ENCODE results near the gene FANCC.

Gene FANCC

DNA sequence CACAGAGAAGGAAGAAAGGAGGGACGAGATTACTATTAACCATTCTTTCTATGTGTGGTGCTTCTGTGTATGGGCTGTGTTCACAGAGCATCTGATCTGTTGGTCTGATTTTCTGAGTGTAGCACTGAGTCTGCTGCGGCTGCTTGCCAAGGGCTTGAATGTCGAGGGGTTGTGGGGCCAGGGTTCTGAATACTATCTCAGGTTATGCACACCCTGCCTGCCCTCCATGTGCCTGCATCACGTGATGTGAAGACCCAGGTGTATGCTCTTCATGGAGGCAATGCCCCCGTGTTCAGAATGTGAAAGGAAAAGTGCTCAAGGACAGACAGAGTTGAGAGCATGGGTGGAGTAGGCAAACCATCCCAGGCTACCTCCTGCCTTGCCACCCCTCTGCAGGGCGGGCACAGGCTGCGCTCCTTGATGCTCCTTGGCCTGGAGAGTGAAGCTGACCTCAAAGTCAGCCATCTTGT lies 254.9 kb downstream of the FANCC start:
- H3K4me3 ChIP-seq (ENCODE audit: low read depth in 1 of 2, low read length in 2 of 2) = peak overlapping the region in 1 of 2 donors; percentile 7
- H3K9me3 ChIP-seq (ENCODE audit: low read length) = no peaks in the 10 kb centered on the region
- H3K4me1 ChIP-seq (ENCODE audit: insufficient read depth, low read length) = peaks cover 96% of the 10 kb centered on the region
- peaks cover 39% of the 10 kb centered on the region for H3K36me3 ChIP-seq (ENCODE audit: insufficient read depth, low read length)
- H3K9ac ChIP-seq (ENCODE audit: low read length) = peak overlapping the region; percentile 24
- peak overlapping the region; percentile 61 for H3K27ac ChIP-seq (ENCODE audit: low read depth, low read length)
- no peaks in the 10 kb centered on the region for H3K27me3 ChIP-seq (ENCODE audit: control insufficient read depth in 1 of 2, insufficient read depth in 2 of 2, low read length in 2 of 2)

GRCh38 chr9:95061916-95062595 lies 255.5 kb downstream of the FANCC start:
- Histone ChIP-seq H3K36me3 (ENCODE audit: insufficient read depth, low read length) (peaks cover 42% of the 10 kb centered on the region), H3K9ac (ENCODE audit: low read length) (peak overlapping the region; percentile 24), H3K4me3 (ENCODE audit: low read depth in 1 of 2, low read length in 2 of 2) (peak overlapping the region in 1 of 2 donors; percentile 7), H3K27ac (ENCODE audit: low read depth, low read length) (peak overlapping the region; percentile 61), H3K4me1 (ENCODE audit: insufficient read depth, low read length) (peaks cover 98% of the 10 kb centered on the region), H3K9me3 (ENCODE audit: low read length) (no peaks in the 10 kb centered on the region), H3K27me3 (ENCODE audit: control insufficient read depth in 1 of 2, insufficient read depth in 2 of 2, low read length in 2 of 2) (no peaks in the 10 kb centered on the region)

GRCh38 chr9:95060916-95061315 lies 256.6 kb downstream of the FANCC start:
- Histone ChIP-seq H3K27ac (ENCODE audit: low read depth, low read length) (no peak overlapping the region), H3K36me3 (ENCODE audit: insufficient read depth, low read length) (peaks cover 35% of the 10 kb centered on the region), H3K4me3 (ENCODE audit: low read depth in 1 of 2, low read length in 2 of 2) (no peak overlapping the region), H3K27me3 (ENCODE audit: control insufficient read depth in 1 of 2, insufficient read depth in 2 of 2, low read length in 2 of 2) (no peaks in the 10 kb centered on the region), H3K9me3 (ENCODE audit: low read length) (no peaks in the 10 kb centered on the region), H3K9ac (ENCODE audit: low read length) (no peak overlapping the region), H3K4me1 (ENCODE audit: insufficient read depth, low read length) (peaks cover 98% of the 10 kb centered on the region)

DNA sequence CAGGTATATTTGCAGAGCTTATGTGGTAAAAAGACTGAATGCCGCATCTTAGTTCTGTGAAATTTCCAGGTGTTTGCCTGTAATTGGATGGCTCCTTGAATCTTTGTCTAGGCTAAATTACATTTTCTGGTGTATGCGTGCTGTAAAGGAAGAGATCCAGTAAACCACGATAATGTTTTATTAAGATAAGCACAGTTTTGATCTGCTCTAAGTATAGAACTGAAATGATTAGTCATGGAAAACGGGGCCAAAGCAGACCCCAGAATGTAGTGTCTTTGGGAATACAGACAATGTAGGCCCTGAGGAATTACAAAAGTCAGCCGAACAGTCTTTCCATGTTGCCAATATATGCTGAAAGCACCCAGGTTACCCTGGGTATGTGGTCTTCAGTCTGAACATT lies 257.3 kb downstream of the FANCC start:
- no peaks in the 10 kb centered on the region for H3K27me3 ChIP-seq (ENCODE audit: control insufficient read depth in 1 of 2, insufficient read depth in 2 of 2, low read length in 2 of 2)
- H3K9ac ChIP-seq (ENCODE audit: low read length) = peak overlapping the region; percentile 27
- no peak overlapping the region for H3K27ac ChIP-seq (ENCODE audit: low read depth, low read length)
- H3K4me1 ChIP-seq (ENCODE audit: insufficient read depth, low read length) = peaks cover 98% of the 10 kb centered on the region
- no peaks in the 10 kb centered on the region for H3K9me3 ChIP-seq (ENCODE audit: low read length)
- peaks cover 35% of the 10 kb centered on the region for H3K36me3 ChIP-seq (ENCODE audit: insufficient read depth, low read length)
- H3K4me3 ChIP-seq (ENCODE audit: low read depth in 1 of 2, low read length in 2 of 2) = no peak overlapping the region

DNA sequence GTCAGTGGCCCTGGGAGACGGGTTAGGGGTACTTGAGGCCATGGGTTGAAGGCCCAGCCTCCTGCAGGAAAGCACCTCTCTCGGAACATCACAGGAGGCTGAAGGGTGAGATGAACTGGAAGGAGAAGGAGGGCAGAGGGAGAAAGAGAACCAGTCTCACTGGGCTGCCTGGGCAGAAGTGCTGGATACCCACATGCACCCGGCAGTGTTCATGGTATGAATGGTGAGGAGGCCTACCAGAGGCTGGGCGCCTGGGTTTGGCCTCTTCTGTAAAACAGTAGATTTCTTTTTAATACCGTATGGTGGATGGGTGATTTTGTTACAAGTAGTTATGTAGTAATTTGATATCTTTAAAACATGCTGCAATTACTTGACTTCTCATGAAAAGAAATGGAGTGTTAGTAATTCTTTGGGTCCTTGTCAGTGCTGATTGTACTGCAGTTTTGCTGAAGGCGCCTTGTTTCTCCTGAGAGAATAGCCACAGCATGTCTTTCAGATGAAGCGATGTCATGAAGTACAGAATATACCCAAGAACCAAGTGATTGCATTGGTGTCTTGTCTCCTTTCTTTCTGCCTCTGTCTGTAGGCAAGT lies 258.6 kb downstream of the FANCC start:
- Histone ChIP-seq H3K9me3 (ENCODE audit: low read length) (no peaks in the 10 kb centered on the region), H3K27ac (ENCODE audit: low read depth, low read length) (peak overlapping the region; percentile 40), H3K9ac (ENCODE audit: low read length) (peak overlapping the region; percentile 25), H3K4me3 (ENCODE audit: low read depth in 1 of 2, low read length in 2 of 2) (peak overlapping the region in 1 of 2 donors; percentile 41), H3K36me3 (ENCODE audit: insufficient read depth, low read length) (peaks cover 35% of the 10 kb centered on the region), H3K4me1 (ENCODE audit: insufficient read depth, low read length) (peaks cover 99% of the 10 kb centered on the region), H3K27me3 (ENCODE audit: control insufficient read depth in 1 of 2, insufficient read depth in 2 of 2, low read length in 2 of 2) (no peaks in the 10 kb centered on the region)

DNA sequence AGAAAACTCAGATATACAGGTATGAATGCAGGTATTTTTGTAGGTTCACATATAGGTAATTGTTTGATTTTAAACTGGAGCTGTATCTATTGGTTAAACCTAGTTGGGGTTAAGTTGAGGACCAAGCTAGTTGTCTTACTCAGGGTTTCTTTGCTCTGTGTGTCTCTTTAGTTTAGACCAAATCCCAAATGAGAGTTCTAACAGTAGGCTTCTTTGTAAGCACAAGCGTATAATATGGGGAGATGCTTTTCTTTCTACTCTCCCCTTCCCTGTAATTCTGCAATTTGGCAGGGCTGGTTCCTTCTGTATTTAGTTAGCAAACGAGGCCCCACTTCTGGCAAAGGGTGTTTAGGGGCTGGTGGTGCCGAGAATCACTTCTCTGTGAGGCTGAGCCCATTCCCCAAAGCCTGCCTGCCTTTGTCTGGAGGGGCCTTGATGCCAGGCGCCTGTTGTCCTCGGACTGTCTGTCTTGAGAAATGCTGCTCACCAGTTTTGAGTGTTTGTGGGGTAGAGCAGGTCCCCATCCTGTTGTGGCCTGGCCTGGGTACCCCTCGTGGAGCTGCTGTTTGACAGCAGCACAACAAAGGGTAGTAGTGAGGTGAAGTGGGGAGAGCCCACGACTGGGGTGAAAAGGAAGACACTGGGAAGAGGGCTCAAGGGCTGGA lies 259.3 kb downstream of the FANCC start:
- Histone ChIP-seq H3K9ac (ENCODE audit: low read length) (peak overlapping the region; percentile 25), H3K27ac (ENCODE audit: low read depth, low read length) (peak overlapping the region; percentile 40), H3K36me3 (ENCODE audit: insufficient read depth, low read length) (peaks cover 29% of the 10 kb centered on the region), H3K9me3 (ENCODE audit: low read length) (no peaks in the 10 kb centered on the region), H3K27me3 (ENCODE audit: control insufficient read depth in 1 of 2, insufficient read depth in 2 of 2, low read length in 2 of 2) (no peaks in the 10 kb centered on the region), H3K4me3 (ENCODE audit: low read depth in 1 of 2, low read length in 2 of 2) (peak overlapping the region in 1 of 2 donors; percentile 52), H3K4me1 (ENCODE audit: insufficient read depth, low read length) (peaks cover 93% of the 10 kb centered on the region)

- peaks cover 85% of the 10 kb centered on the region for H3K4me1 ChIP-seq (ENCODE audit: insufficient read depth, low read length)
- peaks cover 18% of the 10 kb centered on the region for H3K36me3 ChIP-seq (ENCODE audit: insufficient read depth, low read length)
- H3K9ac ChIP-seq (ENCODE audit: low read length) = peak overlapping the region; percentile 25
- peak overlapping the region; percentile 79 for H3K27ac ChIP-seq (ENCODE audit: low read depth, low read length)
- peak overlapping the region; percentile 36 to 52 for H3K4me3 ChIP-seq (ENCODE audit: low read depth in 1 of 2, low read length in 2 of 2)
- no peaks in the 10 kb centered on the region for H3K9me3 ChIP-seq (ENCODE audit: low read length)
- H3K27me3 ChIP-seq (ENCODE audit: control insufficient read depth in 1 of 2, insufficient read depth in 2 of 2, low read length in 2 of 2) = no peaks in the 10 kb centered on the region
Observed at GRCh38 chr9:95057101-95057500, 260.4 kb downstream of the FANCC start.

DNA sequence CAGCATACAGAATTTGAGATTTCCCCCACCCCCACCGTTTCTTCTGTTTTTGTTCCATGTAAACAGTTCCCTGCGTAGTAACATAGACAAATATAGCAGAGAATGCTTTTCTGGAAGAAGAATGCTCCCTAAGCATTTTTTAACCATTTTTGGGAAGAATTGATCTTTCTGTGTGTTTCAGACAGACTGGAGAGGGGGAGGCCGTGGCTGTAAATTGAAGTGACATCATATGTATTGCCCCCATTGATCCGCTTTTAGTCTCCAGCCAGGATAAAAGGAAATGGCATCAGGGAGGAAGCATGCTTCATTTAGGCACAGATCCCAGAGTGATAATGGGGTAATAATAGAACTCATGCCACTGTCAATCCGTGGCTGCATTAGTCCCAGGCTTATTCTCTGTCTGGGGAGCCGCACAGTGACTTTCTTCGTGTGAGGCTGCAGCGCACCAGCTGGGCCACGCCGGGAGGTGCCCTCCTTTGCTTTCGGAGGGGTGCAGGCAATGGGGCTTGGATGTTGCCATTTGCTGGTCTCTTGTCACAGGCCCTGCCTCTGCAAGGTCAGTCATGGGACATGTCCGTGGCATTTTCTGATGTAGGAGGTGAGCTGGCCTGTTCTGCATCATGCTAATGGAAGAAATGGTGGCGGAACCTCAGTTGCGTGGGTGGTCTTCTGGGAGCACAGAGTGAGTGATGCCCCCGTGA lies 261.5 kb downstream of the FANCC start:
- peaks cover 8% of the 10 kb centered on the region for H3K36me3 ChIP-seq (ENCODE audit: insufficient read depth, low read length)
- H3K27ac ChIP-seq (ENCODE audit: low read depth, low read length) = peak overlapping the region; percentile 79

GRCh38 chr9:95055334-95055850 lies 262.1 kb downstream of the FANCC start:
- H3K4me3 ChIP-seq (ENCODE audit: low read depth in 1 of 2, low read length in 2 of 2) = peak overlapping the region; percentile 10 to 52
- peak overlapping the region; percentile 79 for H3K27ac ChIP-seq (ENCODE audit: low read depth, low read length)
- peaks cover 70% of the 10 kb centered on the region for H3K4me1 ChIP-seq (ENCODE audit: insufficient read depth, low read length)

More for the DNA sequence above, 261.5 kb downstream of the FANCC start:
- H3K27me3 ChIP-seq (ENCODE audit: control insufficient read depth in 1 of 2, insufficient read depth in 2 of 2, low read length in 2 of 2) = no peaks in the 10 kb centered on the region
- no peaks in the 10 kb centered on the region for H3K9me3 ChIP-seq (ENCODE audit: low read length)
- H3K9ac ChIP-seq (ENCODE audit: low read length) = peak overlapping the region; percentile 25
- H3K4me3 ChIP-seq (ENCODE audit: low read depth in 1 of 2, low read length in 2 of 2) = peak overlapping the region; percentile 10 to 52
- peaks cover 76% of the 10 kb centered on the region for H3K4me1 ChIP-seq (ENCODE audit: insufficient read depth, low read length)

GRCh38 chr9:95053611-95054570 lies 263.6 kb downstream of the FANCC start:
- H3K4me1 ChIP-seq (ENCODE audit: insufficient read depth, low read length) = peaks cover 67% of the 10 kb centered on the region
- H3K27ac ChIP-seq (ENCODE audit: low read depth, low read length) = no peak overlapping the region
- no peak overlapping the region for H3K4me3 ChIP-seq (ENCODE audit: low read depth in 1 of 2, low read length in 2 of 2)
- H3K36me3 ChIP-seq (ENCODE audit: insufficient read depth, low read length) = peaks cover 3% of the 10 kb centered on the region
- no peak overlapping the region for H3K9ac ChIP-seq (ENCODE audit: low read length)
- no peaks in the 10 kb centered on the region for H3K27me3 ChIP-seq (ENCODE audit: control insufficient read depth in 1 of 2, insufficient read depth in 2 of 2, low read length in 2 of 2)
- H3K9me3 ChIP-seq (ENCODE audit: low read length) = no peaks in the 10 kb centered on the region

More at GRCh38 chr9:95055334-95055850, 262.1 kb downstream of the FANCC start:
- Histone ChIP-seq H3K27me3 (ENCODE audit: control insufficient read depth in 1 of 2, insufficient read depth in 2 of 2, low read length in 2 of 2) (no peaks in the 10 kb centered on the region), H3K9ac (ENCODE audit: low read length) (peak overlapping the region; percentile 25), H3K9me3 (ENCODE audit: low read length) (no peaks in the 10 kb centered on the region), H3K36me3 (ENCODE audit: insufficient read depth, low read length) (peaks cover 3% of the 10 kb centered on the region)
